ENCODE data around the gene ARPC1A.
A peak's percentile ranks its signal among the peaks of the same experiment; 100 is the strongest.

The ARPC1A gene

DNA sequence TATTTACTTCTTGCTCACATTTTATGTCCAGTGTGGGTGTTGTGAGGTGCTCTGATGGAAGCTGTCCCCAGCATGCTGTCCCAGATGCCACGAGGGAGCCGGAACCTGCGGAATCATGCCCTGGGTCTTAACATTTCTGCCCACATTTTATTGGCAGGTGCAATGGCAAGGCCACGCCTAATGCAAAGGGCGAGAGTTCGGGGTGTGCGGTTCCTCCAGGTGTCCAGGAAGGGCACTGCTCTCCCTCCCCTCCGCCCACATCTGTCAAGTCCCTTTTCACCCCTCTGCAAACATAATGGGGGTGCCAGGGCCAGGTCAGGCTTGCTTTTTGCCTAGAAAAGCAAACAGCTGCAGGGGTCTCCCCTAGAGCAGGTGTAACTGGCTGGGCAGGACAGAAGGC is 66.3 kb downstream of the ARPC1A start:
- peak in 1 of 3 experiments; percentile 75 for DNase-seq

DNA sequence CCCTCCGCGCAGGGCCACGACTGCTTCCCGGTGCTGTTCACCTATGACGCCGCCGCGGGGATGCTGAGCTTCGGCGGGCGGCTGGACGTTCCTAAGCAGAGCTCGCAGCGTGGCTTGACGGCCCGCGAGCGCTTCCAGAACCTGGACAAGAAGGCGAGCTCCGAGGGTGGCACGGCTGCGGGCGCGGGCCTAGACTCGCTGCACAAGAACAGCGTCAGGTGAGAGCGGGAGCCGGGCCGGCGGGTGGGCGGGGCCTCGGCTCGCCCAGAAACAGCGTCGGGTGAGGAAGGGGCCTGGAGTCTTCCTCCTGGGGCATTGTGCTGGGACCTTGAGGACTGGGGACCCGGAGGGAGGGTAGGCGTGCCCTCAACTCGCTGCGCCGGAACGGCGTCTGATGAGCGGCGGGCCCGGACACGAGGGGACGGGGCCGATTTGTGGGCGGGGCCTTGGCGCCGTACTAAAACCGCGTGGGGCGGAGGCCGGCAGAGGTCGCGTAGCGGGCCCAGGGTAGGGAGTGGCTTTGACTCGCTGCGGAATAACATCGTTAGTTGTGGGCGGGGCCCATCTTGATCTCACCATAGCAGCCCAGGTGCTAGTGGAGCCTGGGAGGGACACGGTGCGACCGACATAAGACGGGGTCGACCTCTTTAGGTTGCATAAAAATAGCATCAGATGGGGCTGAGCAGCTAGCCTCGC is 67.1 kb downstream of the ARPC1A start:
- DNase-seq: peak; percentile 94 to 97 (median 95)

DNA sequence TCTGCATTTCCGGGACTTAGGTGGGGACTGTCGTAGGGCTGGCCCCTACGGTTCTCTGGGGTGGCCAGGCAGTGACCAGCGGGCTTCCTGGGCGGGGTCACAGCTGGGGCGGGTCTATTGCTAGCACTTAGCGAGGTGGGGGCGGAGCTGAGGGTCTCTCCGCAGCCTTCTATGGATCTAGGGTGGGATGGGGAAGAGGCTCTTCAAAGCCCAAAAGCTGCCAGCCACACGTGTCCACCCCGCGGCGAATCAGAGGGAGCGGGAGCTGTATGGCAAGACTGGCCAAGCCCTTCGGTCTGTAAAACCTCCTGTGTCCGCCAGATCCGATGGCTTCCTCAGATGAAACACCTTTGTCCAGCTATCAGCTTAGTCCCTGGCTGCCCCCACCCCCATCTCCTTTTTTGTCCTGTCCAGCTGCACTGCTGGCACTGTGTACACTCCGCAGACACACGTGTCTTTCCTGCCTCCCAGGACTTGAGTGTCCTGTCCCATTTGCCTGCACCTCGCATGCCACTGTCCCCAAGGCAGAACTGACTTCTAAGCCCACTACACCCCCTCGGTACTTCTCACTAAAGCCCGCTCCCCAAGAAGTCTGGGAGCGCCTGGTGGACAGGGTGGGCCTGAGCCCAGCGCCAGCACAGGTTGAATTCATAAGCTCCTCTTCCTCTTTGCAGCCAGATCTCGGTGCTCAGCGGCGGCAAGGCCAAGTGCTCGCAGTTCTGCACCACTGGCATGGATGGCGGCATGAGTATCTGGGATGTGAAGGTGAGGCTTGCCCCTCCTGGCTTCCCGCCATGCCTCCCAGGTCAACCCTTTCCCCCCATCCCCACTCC is 67.9 kb downstream of the ARPC1A start:
- peak in 1 of 3 experiments; percentile 78 for DNase-seq

DNA sequence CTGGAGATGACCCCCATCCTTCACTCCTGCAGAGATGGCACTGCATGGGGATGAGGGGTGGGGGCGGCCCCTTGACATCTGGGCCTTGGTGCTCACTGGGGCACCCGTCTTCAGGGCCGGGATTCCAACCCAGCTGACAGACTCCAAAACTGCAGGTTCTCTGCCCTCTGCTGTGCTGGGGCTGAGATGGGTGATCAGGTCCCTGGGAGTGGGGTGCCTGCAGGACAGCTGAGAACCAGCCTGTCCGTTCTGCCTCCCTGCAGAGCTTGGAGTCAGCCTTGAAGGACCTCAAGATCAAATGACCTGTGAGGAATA is 68.4 kb downstream of the ARPC1A start:
- DNase-seq: no peak

DNA sequence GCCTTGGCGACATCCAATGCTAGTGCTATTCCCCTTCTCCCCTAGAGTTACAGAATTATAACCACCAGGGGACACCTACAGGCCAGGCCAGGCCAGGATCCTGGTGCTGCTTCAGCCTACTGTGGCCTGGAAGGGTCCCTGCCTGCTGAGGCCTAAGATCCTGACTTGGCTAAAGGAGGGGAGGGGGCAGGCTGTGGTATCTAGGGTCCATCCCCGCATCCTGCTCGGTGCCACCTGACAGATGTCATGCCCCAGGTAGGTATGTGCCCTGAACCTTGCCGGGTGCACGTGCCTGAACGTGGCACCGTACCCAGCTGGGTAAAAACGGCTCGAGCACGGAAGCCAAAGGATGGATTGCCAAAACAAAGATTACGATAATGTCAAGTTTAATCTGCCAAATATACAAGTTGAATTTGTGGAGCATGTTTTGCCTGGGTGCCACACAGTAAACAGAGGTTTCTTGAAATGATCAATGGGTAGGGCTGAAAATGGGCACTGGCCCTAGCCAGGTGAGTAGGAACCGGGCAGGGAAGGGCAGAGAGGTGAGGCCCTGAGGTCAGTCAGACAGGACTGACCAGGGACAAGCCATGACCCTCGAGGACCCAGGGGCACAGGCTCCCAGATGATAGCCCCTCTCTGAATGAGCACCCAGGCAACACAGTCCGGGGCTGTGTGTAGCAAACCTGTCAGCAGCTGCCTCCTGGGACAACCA is 70.1 kb downstream of the ARPC1A start:
- no peak for DNase-seq

DNA sequence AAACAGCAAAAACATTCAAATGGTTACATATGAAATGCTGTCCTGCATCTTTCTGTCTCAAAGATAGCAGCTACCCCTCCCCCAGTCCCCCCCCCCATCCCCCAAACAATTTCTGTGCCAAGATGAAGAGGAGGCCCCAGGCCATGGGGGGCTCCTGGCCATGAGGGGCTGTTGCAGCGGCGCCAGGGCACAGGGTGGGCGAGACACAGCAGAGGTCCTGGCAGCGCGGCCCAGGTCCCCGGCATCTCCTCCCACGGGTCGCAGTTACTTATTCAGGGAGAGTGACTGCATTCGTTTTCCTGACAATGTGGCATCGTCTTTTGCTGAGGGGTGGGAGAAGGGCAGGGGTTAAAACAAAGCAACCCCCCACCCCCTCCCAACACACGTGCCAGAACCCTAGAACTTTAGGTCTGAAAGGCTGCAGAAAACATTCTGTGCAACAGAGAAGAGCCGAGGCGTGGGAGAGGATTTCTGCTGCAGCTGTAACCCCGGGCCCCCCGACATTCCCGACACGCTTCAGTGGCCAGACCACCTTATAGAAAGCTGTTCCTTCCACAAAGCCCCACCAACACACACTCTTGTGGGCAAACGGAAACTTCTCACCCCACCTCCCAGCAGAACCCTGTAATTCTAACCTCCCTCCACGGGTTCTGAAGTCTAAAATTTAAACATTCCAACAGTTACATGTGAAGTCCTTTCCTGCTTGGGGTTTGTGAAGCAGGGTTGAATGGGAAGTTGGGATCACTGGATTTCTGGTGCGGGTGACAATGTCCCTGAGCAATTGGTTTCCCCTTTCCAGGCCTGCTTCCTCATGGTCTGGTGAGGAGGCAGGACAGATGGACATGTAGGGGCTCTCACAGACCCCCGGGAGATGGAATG is 71.0 kb downstream of the ARPC1A start:
- no peak for DNase-seq

DNA sequence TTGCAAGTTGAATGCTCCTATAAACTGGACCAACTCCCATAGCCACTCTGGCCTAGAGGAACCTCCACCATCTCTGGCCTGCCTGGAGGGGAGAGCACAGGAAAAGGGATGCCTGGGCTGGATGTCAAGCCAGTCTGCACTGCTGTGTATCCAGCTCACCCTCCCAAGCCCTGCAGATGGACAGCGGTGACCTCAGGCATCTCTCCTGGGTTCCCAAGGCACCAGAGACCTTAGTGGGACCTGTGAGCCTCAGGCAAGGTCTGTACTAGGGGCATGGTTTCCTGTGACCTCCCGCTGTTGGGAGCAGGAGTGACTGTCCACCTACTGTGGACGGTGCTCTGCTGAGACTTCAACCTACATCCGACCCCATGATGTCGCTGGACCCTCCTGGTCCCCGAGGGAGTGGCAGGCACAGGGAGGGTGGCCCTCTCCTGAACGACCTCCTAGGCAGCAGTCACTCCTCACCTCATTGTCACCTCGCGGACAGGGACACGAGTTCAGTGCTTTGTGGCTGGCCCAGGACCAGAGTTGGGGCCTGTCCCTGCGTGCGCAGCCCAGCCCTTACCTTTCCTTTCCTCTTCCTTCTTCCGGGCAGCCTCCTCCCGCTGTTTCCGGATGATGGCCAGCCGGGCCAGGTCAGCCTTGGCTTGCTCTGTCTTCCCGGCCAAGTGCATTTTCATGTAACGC is 71.7 kb downstream of the ARPC1A start:
- DNase-seq: no peak

DNA sequence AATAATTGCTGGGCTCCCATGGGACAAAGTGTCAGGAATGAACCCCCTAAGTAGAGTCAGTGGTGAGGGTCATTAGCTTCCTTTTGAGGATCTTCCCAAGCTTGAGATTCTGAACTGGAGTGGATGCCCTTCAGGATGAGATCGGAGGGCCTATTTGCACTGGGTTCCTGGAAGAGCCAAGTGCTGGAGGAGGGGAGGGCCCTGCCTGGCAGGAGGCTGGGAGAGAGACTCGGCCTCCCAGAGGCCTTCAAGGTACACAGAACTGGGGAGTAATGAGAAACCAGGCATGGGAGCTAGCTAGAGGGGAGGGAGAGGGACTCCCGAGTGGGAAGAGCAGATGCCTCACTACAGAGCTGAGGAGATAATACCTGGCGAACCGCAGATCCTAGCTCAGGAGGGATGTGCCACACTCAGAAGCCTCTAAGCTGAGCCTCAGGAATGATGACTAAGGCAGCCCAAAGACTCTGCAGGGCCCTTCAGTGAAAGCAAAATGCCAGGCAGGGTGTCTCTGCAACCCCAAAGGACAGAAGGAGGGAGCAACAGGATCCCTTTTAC is 73.3 kb downstream of the ARPC1A start:
- DNase-seq: no peak

DNA sequence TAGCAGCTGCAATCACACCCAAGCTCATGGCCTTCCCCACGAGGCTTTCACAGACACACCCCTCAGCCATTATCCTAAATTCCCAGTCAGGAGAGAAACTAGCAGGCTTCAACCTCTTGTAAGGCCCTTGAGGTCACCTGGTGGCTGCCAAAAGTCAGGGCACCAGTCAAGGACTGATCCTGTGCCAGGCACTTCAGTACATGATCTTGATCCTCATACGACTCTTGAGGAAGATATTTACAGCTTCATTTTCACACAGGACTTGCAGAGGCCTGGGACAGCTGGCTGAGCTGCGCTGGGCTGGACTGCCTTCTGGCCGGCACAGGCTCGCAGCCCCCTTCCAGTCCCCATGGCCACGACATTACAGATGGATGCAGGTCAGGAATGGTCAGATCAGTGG is 73.9 kb downstream of the ARPC1A start:
- no peak for DNase-seq

DNA sequence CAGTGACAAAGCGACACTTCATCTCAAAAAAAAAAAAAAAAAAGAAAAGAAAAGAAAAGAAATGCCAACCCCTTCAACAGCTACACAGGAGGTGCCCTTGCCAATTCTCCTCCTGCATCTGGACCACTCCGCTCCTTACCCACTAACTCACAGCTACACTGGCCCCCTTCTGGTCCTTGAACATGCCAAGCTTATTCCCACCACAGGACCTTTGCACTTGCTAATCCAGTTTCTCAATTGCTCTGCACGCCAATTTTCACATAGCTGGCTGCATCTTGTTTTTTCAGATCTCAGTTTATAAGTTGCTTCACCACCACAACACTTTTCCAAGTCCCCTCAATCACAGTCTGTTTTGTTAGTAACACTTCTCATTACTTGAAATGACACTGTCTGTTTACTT is 77.2 kb downstream of the ARPC1A start:
- no peak for DNase-seq

DNA sequence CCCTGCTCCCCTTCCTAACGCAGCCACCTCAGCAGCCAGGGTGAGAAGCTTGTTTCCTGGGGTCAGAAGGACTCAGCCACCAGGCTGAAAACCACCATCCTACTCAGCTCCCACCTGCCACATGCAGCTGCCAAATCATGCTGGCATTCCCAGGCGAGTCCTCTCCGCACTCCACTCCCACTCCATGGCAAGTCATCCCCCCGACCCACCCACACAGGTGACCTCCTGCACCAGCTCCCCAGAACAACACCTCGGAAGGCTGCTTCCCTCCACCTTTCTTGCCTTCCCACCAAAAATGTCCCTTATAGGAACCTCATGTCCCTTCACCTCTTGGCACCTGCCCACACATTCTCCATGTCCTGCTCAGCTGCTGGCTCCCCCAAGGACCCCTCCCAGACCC is 78.1 kb downstream of the ARPC1A start:
- DNase-seq: no peak

DNA sequence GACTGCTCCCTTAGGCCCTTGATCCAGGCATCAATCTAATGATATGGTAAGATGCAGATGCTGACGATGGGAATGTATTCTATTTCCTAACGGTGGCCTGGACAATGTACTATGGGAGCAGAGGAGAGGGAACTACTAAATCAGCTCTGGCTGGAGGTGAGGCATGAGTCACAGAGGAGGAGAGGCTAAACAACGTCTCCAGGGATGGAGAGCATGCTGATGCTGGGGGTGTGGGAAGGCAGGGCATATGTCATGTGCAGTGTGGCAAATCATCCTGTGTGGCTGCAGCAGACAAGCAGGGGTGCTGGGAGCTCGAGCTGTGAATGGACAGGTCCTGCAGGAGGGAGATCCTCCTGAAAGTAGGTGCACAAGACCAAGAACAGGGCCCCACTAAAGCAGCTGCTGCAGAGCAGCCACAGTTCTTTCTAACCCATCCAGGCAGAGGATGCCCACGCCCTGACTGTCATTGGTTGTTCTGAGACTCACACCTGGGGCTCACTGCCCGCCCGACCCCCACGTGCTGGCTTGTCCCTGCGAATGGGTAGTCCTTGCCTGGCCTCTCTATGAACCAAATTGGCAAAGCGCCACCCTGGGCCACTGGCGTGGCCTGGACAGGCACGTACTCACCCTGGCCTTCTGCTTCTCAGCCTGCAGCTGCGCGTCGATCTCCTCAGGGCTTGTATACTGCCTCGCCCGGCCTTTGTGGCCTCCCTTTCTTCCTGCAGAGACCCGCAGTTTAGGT is 78.7 kb downstream of the ARPC1A start:
- no peak for DNase-seq

DNA sequence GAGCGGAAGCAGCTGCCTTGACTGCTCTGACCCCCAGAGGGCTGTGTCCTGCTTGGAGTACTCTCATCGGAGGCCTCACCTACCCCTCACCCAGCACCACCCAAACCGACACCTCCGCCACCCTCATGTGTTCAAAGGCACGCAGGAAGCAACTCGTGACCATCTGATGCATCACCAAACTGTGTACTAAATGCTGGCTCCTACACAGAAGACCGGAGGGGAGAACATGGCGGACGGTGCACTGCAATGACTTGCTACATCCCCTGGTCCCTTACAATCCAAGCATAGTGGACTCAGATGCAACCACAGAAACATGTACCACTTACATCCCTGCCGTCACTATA is 79.3 kb downstream of the ARPC1A start:
- no peak for DNase-seq

DNA sequence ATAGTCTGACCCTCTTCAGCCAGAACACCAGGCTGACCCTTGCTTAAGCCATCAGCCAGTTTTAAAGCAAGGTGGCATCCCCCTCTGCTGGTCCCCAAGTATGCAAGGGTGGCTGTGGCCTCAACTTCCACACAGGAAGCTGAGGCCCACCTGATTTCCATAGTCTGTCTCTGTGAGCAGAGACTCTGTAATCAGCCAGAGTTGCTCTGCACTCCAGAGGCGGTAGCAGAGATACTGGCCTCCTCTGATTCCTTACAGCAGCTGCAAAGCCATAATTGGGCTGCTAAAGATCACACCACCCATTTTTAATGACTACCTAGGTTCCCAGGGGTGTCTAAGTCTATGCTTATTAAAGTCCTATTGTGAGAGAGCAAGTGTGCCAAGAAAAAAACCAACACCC is 80.9 kb downstream of the ARPC1A start:
- peak in 2 of 3 experiments; percentile 23 to 52 for DNase-seq

DNA sequence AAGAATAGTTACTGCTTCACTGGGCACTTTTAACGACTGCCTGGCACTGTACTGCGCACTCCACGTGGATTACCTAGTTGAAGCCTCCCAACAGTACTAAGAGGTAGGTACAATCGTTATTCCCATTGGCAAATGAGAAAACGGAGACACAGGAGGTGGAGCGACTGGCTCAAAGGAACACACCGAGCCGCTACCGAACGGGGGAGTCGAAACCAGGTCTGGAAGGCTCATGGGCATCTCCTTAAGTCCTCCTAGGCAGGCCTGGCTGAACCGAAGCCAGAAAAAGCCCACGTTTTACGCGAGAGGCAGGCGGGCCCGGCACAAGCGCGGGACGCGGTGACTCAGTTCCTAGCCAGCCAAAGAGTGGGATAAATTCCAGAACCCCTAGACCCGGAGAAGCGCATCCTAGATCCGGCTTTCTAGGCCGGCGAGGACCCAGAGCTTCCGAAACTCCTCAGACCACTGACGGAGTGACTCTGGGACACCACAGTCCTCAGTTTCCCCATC is 82.2 kb downstream of the ARPC1A start:
- peak in 2 of 3 experiments; percentile 37 to 65 for DNase-seq

DNA sequence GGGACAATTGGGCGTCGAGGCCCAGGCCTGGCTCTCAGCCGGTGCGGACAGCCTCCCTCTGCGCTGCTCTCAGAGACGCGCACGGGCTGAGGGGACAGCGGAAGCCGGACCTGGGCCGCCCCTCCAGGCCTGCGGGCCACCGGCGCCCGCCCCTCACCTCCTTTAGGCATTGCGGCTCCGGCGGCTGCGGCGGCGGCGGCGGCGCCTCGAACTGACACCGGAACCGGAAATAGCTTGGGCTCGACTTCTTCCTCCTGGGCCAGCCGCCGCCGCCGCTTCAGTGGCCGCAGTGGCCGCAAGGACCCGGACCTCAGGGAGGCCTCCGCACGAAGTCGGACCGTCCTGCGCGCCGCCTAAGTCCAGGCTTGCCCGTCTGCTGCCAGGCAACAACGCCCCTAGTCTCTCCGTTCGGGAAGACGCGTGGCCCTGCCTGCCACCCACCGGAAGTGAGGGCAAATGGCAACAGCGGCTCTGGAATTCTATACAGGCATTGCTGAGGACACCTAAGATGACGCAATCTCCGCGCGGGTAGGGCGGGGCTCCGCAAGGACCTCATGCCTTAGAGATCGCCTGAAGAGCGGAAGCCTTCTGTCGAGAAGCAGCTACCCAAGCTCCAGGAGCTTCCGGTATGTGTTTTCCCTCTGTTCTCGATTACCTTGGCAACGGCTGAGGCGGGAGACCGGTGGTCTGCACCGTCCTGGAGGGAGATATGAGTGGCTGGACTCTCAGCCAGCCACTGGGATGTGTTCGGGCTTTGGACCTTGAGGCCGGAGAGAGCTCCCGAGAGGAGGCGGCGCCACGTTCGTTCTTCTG is 82.9 kb downstream of the ARPC1A start, which contains the start of the genes BUD31 and PDAP1:
TSS of gene BUD31 (plus strand) at position 591 of the 813 bp plus-strand sequence. CDS start 2,124 bp downstream, outside the sequence.
TSS of gene PDAP1 (minus strand) at position 219 of the 813 bp plus-strand sequence. CDS start at position 170, 49 bp downstream.
- peak; percentile 97 to 99 (median 99) for DNase-seq

DNA sequence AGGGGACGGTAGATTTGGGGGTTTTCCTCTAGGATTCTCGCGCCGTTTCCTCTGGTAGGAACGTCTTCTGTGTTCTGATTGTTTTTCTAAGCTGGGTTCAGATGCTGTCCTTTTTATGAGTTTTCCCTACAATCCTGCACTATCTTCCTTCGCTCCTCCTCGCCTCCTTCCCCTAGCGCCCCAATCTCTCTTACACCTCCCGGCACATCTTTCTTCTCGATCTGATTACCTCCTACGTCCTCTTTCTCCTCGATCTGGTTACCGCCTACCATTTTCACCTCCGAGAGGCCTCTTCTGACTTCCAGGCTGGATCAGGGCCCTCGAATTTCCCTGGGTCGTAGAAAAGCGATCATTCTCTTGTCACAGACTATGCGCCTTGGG is 83.5 kb downstream of the ARPC1A start:
- peak in 1 of 3 experiments; percentile 43 for DNase-seq

DNA sequence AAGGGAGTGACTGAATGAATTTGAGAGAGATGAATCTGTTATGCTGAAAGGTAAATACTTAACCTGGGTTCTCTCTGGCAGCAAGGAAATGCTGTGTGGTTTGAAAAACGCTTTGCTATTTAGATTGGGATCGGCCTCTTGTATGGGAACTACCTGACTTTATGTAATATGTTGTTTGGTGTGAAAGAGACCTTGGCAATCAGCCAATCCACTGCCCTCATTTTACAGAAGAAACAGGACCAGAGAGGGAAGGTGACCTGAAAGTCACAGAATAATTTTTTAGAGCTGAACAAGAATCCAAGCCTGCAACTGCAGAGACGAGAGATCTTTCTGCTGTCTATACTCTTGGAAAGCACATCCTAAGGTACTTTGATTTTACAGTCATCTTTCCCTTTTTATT is 84.1 kb downstream of the ARPC1A start:
- DNase-seq: peak in 1 of 3 experiments; percentile 35

DNA sequence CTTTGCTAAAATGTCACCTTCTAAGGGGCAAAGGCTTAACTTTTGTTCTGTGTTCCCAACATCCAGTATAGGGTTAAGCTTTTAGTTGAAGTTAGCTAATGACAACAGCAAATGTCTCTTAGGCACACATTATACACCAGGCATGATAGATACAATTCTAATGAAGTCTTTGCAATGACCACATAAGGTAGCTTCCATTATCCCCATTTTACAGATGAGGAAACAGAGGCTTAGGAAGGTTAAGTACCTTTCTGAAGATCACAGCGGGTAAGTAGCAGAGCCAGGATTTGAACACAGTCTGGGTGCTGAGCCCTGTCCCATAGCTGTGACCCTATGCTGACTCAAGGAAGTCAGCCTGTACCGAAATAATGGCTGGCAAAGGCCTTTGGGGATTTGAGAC is 84.9 kb downstream of the ARPC1A start:
- DNase-seq: no peak

Measured in NCI-H1417 (cell line).